DOHH2 (cell line): Measurements from ENCODE around the gene ARX.

Experiments
- H3F3A ChIP-seq: fragments of 200-600 bp; sonication (generic), shearing (Covaris generic); 2 replicates; pipeline ENCODE4 v1.6.0; 2016; ENCODE audit warnings: antibody characterized with exemption, mild to moderate bottlenecking; ENCODE audit not compliant: control insufficient read depth, insufficient read depth
- H3K27ac ChIP-seq: fragments of 200-600 bp; sonication (generic); 2 replicates; pipeline ENCODE4 v1.5.1; 2014; ENCODE audit warnings: low read depth, mild to moderate bottlenecking, low read length, moderate library complexity
- H3K27me3 ChIP-seq: fragments of 200-600 bp; sonication (generic); 2 replicates; pipeline ENCODE4 v1.6.1; 2014; ENCODE audit warnings: mild to moderate bottlenecking, low read length, mixed read lengths; ENCODE audit not compliant: control insufficient read depth
- H3K36me3 ChIP-seq: fragments of 200-600 bp; sonication (generic); 2 replicates; pipeline ENCODE4 v1.6.1; 2014; ENCODE audit warnings: mild to moderate bottlenecking, low read length, moderate library complexity, mixed read lengths; ENCODE audit not compliant: control insufficient read depth
- H3K4me1 ChIP-seq: fragments of 200-600 bp; sonication (generic); 2 replicates; pipeline ENCODE4 v1.6.1; 2014; ENCODE audit warnings: mild to moderate bottlenecking, low read length, mixed read lengths; ENCODE audit not compliant: control insufficient read depth
- H3K4me2 ChIP-seq: fragments of 200-600 bp; sonication (generic); 2 replicates; pipeline ENCODE4 v1.6.0; 2014; ENCODE audit warnings: mild to moderate bottlenecking, low read length, moderate library complexity
- H3K4me3 ChIP-seq: fragments of 200-600 bp; sonication (generic); 2 replicates; pipeline ENCODE4 v1.5.1; 2014; ENCODE audit warnings: mild to moderate bottlenecking, low read length, mixed read lengths
- H3K79me2 ChIP-seq: fragments of 200-600 bp; sonication (generic); 2 replicates; pipeline ENCODE4 v1.6.1; 2014; ENCODE audit warnings: mild to moderate bottlenecking, low read length, mixed read lengths; ENCODE audit not compliant: control insufficient read depth
- H3K9me2 ChIP-seq: fragments of 200-600 bp; sonication (generic); replicated peaks from 2 replicates; pipeline ENCODE4 v1.6.1; 2014; ENCODE audit warnings: mild to moderate bottlenecking, low read length, mixed read lengths; ENCODE audit not compliant: control insufficient read depth
- H3K9me3 ChIP-seq: fragments of 200-600 bp; sonication (generic); 2 replicates; pipeline ENCODE4 v1.6.1; 2014; ENCODE audit warnings: antibody characterized with exemption, low read length, mixed read lengths; ENCODE audit not compliant: control insufficient read depth, insufficient read depth
- H4K20me1 ChIP-seq: fragments of 200-600 bp; sonication (generic); 2 replicates; pipeline ENCODE4 v1.6.0; 2014; ENCODE audit warnings: low read depth, mild to moderate bottlenecking, antibody characterized with exemption, low read length, moderate library complexity; ENCODE audit not compliant: control insufficient read depth, insufficient read depth
- CTCF ChIP-seq: fragments of 200-600 bp; sonication (generic); IDR thresholded peaks from one replicate; pipeline ENCODE4 v1.5.1; 2014; ENCODE audit warnings: antibody characterized with exemption, mild to moderate bottlenecking, low read depth, low read length; ENCODE audit not compliant: poor library complexity, severe bottlenecking
- EZH2phosphoT487 ChIP-seq: fragments of 200-600 bp; sonication (generic); IDR thresholded peaks from 2 replicates; pipeline ENCODE4 v1.6.1; 2017; ENCODE audit warnings: borderline replicate concordance, mild to moderate bottlenecking, antibody characterized with exemption, low read length, moderate library complexity, mixed read lengths

The ARX gene

GRCh38 chrX:24954732-24955131 is 61.0 kb downstream of the ARX start:
- TF ChIP-seq CTCF: no peak
- no peak for TF ChIP-seq EZH2phosphoT487
- no peak overlapping the region for H3K27ac ChIP-seq
- H3K4me3 ChIP-seq: no peak overlapping the region
- no peak overlapping the region for H3K4me2 ChIP-seq
- H4K20me1 ChIP-seq: no peaks in the 10 kb centered on the region
- H3K9me2 ChIP-seq: no peaks in the 10 kb centered on the region
- H3F3A ChIP-seq: no peaks in the 10 kb centered on the region
- no peaks in the 10 kb centered on the region for H3K27me3 ChIP-seq
- H3K4me1 ChIP-seq: no peaks in the 10 kb centered on the region
- no peaks in the 10 kb centered on the region for H3K36me3 ChIP-seq
- no peaks in the 10 kb centered on the region for H3K79me2 ChIP-seq
- H3K9me3 ChIP-seq: no peaks in the 10 kb centered on the region
